GM19463 (cell line): ENCODE results near the gene ACTL7B.
"Not testable (repeated sequence)": the region's sequence is repeated elsewhere in the genome, so short reads cannot be mapped to it uniquely, and the experiment has no call there.

Experiments
- ATAC-seq: cut with Tn5 transposase; IDR thresholded peaks from one replicate; pipeline ENCODE4 v1.9.1; 2021; ENCODE audit warnings: mild to moderate bottlenecking, moderate library complexity; ENCODE audit not compliant: unreplicated experiment

ACTL7B gene

DNA sequence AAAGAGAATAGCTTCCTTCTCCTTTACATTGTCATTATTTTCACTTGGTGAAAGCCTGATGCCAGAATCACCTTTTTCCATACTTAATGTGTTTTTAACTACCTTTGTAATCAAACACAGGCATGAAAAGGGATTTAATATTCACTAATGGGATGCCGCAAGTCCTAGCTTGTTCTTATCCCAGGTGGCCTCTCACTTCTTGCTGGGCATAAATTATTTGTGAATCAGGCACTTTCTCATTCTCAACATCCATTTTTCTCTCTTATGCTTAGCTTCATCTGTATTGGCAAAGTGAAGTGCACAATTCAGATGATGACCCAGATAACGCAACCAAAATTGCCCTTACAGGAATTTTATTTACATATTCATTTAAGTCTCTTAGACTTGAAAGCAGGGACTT lies 10.9 kb downstream of the ACTL7B start:
- no peak for ATAC-seq

DNA sequence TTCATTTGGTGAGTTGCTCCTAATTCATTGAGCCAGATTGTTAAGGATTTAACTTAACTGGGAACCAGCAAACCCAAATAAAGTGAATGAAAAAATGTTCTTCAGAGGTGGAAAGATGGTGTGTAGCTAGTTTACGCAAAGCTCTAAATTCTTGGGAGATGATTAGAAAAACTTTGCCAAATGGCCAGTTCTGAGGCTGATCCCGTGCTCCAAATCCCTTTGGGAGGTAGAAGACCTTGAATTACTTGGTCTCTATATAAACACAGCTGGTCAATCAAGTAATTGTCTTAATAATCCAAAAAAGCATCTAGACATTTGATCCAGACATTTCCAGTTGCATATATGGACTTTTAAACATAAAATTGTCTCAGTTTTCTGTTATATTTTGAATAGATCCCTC lies 11.4 kb downstream of the ACTL7B start:
- ATAC-seq: no peak

DNA sequence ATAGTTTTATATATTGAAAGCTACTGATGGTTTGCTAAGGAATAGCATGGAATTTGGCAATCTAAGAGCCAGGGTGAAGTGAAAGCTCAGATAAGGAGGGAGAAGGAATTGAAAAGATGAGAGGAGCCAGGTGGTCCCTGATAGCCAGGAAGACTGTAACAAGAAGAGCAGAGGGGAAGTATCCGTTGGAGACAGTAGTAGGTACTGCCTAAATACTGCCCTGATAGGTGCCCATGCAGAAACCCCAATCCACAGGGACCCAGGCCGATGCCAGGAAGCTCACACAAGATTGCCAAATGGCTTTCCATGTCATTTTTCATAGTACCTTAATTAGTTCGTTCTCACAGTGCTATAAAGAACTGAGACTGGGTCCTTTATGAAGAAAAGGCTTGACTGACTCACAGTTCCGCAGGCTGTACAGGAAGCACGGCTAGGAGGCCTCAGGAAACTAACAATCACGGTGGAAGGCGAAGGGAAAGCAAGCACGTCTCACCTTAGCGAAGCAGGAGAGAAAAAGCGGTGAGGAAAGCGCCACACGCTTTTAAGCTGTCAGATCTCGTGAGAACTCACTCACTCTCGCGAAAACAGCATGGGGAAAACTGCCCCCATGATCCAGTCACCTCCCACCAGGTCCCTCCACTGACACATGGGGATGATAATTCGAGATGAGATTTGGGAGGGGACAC lies 13.0 kb downstream of the ACTL7B start:
- ATAC-seq: no peak

DNA sequence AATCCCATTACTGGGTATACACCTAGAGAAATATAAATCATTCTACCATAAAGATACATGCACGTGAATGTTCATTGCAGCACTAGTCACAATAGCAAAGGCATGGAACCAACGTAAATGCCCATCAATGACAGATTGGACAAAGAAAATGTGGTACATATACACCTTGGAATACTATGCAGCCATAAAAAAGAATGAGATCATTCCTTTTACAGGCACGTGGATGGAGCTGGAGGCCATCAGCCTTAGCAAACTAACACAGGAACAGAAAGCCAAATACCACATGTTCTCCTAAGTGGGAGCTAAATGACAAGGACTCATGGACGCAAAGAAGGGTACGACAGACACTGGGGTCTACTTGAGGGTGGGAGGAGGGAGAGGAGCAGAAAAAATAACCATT lies 16.2 kb downstream of the ACTL7B start:
- ATAC-seq: not testable (repeated sequence)

DNA sequence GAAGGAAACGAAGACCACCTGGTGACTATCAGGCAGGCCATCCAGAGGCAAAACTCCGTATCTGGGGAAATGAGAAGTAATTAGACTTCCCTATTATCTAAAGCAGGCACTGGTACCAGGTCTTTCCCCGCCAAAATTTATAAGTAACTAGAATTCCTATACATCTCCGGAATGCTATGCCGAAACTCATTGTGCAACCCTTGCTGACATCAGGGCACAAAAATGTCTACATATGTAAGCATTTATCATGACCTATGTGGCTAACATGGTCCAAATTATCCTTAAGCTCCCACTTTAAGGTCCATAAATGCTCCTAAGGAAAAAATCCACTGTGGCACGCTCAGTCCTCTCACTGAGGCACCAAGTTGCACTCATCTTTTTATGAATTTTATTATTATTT lies 17.8 kb downstream of the ACTL7B start:
- no peak for ATAC-seq

DNA sequence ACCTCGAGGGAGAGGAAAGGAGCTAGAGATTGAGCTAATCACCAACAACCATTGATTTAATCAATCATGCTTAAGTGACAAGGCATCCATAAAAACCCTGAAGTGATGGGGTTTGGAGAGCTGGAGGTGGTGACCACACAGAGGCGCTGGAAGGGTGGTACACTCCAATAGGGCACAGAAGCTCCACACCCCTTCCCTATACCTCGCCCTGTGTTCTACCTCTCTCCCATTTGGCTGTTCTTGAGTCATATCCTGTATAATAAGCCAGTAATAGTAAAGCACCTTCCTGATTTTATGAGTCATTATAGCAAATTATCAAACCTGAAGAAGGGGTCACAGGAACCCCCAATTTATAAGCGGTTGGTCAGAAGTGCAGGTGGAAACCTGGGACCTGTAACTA lies 18.3 kb downstream of the ACTL7B start:
- ATAC-seq: no peak

DNA sequence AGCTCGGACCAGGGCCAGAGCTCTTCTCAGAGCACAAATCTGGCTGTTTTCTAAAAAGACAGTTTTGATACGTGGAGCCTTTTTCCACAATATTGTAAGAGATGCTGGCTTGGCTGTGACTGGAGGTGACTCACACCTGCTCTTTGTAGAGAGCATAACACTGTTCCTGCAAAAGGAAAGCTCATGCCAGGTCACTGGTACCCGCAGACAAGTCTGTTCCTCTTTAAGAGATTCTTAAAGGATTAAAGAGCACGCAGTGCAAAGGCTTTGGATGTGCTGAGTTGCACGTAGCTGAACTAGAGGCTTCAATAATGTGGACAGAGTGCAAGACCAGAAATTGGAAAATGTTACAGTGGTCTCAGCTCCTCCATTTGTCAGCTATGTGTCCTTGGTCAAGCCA lies 19.0 kb downstream of the ACTL7B start:
- no peak for ATAC-seq

DNA sequence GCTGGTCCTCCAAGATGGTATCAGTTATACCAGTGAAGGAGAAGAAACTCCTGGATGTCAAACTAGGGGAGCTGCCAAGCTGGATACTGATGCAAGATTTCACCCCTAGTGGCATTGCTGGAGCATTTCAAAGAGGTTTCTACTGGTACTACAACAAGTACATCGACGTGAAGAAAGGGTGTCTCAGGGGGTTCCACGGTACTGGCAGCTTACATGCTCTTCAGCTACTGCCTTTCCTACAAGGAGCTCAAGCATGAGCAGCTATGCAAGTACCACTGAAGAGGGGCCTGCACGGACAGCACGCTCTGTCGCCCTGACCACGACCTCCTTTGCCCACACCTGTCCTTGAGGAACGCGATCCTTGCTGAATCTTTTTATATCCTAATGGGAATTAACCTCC lies 19.5 kb downstream of the ACTL7B start:
- no peak for ATAC-seq

DNA sequence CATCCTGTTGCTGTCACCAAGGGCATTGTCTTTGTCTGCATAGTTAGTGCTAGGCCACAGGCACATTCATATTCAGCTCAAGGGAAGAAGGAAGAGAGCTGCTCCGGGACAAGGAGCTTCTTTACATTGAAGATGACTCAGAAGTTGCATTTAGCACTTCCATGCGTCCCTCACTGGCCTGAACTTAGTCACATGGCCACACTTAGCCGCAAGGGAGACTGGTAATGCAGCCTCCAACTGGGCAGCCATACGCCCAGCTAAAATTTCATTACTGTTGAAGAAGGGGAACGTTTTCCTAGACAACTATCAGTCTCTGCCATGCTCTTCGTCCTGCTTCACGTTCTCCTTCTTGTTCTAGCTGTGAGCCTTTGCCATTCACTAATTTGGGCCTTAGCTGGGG lies 20.0 kb downstream of the ACTL7B start:
- ATAC-seq: no peak

DNA sequence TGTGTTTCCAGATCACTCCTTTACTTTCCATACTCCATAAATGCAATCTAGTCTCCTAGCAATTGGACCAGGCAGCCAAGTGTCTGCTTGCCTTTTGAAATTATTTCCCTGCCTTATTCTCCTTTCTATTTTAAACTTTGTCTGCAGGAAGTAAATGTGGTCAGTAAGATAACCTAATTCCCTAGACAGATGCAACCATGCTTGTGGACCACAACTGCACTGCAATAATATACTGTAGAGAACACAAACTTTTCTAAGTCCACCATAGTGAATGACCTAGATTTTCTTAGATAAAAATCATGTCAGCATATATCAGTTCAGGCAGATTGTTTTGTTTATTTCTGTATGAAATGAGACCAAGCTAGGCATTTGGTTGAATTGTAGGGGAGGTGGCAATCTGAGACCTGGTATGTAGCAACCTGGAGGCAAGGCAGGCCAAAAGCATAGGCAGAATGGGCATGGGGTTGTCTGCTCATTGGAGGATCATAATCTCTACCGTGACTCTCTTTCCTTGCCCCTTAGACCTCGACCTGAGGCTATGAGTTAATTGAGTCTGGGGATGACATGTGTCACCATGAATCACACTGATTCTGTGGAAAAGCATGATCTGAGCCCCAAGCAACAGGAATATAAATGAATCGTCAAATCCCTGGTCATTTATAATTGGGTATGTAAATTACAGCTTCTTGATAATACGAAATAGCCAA lies 20.7 kb downstream of the ACTL7B start:
- ATAC-seq: no peak

DNA sequence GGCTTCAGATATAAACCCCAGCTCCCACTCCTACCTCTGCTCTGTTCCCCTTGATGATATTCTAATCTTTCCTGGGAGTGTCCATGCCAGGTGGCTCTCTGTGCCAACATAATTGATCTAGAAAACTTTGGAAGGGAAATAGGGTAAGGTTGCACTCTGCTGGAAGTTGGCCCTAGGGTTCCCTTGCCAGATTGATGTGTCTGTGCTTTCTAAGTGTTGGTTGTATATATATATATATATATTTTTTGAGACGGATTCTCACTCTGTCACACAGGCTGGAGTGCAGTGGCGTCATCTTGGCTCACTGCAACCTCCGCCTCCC lies 23.6 kb downstream of the ACTL7B start:
- ATAC-seq: no peak

DNA sequence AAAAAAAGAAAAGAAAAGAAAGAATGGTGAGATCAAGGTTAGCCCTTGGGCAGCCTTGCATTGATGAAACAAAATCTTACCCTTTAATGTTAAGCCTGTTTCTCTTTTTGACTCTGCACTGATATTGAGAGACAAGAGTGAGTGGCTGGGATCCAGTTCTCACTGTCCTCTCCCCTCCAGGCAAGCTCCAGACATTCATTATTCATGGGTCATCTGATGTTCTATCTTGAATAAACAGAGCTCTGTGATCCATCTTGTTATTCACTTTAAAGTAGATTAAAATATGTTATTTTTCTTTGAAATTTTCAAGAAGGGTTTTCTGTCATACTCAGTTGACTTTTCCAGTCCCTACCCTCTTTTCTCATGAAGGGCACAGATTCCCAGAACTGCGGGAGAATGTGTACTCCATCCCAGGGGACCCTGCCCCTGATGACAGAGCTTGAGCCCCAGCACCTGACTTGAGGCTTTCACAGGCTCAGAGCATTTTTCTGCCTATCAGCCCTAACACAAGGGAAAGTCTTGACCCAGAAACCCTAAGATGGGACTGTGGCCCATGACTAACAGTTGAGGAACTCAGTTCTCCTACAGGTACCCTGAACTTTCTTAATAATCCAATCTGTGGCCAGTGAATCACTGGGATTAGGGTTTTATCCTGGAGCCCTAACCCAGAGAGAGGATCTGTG lies 24.1 kb downstream of the ACTL7B start:
- ATAC-seq: no peak

DNA sequence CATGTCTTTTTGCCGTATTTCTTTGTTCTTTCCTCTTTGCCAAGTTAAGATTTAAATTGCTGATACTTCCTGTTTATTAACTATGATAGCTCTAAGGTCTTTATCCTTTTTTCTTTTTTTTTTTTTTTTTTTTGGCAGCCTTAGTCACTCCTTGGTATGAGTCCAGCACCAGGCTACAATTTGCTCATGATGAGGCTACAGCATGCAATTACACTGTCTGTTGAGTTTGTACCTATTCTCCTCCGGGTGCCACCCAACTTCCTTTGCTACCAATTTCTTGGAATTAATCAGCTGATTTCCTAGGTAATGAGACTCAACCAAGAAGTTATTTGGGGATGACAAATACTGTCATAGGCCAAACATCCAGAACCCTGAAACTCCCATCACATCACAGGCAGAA lies 25.5 kb downstream of the ACTL7B start:
- no peak for ATAC-seq

DNA sequence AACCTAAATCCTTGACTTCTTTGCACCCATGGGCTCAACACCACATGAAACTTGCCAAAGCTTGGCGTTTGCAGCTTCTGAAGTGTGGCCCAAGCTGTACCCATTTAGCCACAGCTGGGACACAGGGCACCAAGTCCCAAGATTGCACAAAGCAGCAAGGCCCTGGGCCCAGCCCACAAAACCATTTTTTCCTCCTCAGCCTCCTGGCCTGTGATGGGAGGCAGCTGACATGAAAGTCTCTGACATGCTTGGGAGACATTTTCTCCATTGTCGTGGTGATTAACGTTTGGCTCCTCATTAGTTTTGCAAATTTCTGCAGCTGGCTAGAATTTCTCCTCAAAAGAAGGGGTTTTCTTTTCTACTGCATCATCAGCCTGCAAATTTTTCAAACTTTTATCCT lies 32.0 kb downstream of the ACTL7B start:
- no peak for ATAC-seq

DNA sequence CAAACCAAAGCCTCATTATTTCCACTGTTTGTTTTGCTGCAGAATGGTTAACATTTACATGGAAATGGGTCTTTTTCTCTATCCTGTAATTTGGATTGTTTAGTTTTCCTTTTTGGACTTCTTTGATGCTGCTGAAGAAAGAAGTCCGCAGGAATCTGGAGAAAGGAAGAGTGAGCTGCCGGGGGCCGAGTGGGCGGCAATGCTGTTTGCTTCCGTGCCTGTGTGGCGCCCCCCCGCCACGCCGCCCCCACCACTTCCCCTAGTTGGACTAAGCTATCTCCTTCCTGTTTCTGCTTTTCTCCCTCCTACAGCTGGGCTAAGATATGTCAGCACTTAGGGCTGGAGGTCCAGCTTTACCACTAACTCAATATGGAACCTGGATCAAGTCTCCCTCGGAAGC lies 39.7 kb downstream of the ACTL7B start:
- no peak for ATAC-seq

DNA sequence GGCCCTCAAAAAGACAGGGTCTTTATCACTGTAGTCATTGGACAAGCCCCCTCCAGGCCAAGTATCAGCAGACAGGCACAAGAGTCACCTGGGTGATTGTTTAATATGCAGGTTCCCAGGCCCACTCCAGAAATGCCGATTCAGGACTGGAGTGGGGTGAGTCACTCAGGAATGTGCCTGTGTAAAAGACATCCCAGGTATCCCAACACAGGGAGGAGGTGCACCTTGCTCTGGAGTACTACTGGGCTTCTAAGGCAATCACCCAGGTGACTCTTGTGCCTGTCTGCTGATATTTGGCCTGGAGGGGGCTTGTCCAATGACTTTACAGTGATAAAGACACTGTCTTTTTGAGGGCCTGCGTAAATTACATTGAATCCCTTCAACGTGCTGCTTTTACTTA lies 40.6 kb downstream of the ACTL7B start:
- ATAC-seq: no peak

DNA sequence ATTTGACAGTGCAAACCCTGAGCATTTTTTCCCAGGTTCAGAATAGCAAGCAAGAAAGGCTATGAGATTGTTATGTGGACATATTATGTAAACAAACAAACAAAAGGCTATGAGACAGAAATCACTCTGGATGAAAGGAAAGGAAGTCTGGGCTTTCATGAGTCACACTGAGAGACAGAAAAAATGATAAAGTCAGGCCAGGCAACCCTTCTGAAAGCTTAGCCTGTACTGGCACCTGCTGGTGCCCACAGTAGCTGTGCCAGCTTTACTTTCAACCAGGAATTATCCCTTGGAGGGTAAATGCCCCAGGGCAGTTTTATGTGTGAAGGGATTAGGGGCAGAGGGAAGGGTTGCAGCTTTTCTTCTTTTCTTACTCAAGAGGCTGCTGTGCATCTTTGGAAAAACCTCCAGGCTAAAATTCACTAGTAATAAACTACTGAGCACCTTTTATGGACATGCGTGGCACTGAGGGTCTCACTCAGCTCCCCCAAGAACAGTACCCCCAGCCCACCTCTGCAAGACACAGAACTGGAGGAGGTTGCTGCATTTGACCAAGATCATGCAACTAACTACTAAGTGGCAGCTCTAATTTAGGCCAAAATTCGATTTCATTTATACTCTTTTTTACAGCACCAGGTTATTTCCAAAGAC lies 41.7 kb downstream of the ACTL7B start:
- ATAC-seq: no peak

DNA sequence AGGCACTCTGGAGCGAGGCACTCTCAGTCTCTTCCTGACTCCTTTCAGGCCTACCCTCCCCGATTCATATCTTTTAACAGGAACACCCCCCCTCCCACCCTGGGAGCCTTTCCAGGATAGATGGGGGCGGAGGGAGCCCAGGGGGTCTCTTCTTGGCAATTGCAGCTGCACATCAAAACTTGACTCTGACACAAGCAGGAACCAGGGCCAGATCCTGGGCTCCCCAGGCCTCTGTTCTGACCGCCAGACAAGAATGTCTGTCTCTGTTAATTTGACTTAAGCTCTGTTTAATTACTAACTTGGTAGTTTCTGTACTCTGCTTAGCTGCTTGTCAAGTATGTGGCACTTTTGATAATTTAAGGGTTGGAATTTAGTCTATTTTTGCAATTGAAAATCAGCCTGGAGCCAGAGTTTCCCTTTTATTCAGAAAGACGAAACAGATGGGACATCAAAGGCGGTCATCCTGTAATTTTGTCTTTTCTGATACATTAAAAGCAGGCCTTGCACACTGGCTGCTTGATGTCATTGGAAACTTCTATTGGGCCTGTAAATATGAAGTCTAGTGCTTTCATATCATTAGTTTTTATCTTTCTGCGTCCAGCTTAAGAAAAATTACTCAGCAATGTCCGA lies 43.3 kb downstream of the ACTL7B start:
- no peak for ATAC-seq

DNA sequence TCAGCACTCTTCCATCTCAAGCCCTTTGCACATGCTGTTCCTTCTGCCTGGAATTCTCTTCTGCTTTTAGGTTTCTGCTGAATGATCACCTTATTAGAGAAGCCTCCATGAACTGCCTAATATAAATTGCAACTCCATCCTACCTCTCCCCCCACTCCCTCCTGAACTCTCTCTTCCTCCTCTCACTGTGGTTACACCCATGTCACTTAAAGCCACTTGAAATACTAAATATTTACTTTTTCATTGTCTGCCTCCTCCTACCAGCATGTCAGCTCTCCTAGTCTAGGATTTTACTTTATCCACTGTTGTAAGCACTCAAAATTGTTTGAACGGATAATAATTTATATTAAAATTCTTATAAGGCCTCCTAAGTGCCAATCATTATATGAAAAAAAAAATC lies 43.8 kb downstream of the ACTL7B start:
- no peak for ATAC-seq

DNA sequence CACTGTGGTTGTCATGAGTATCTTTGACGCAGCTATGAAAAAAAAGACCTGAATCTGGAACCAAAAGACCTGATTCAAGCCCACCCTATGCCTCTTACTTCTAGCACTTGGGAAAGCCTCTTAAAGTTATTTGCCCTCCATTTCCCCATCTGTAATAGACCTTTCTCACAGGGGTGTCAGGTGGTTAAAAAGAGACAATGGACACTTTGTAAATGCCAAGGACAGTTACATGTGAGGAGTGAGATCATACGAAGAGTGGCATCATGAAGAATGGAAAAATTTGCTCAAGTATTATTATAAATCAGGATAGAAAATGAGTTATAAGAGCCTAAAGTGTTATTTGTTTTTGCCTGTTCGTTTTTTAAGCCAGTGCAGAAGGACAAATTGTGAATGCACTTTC lies 46.5 kb downstream of the ACTL7B start:
- no peak for ATAC-seq
